Measurements from ENCODE around the gene RPL35.

The RPL35 gene

GRCh38 chr9:124859803-124860581 is 1.8 kb downstream of the RPL35 start:
- Histone ChIP-seq H2AK5ac (ENCODE audit: low read length, severe bottlenecking) (no peak overlapping the region), H3K4me1 (ENCODE audit: control insufficient read depth, insufficient read depth, low read depth, low read length) (peaks cover 24% of the 10 kb centered on the region), H3K4me2 (ENCODE audit: low read length, poor library complexity, severe bottlenecking) (peak overlapping the region; percentile 63), H4K91ac (ENCODE audit: low read length) (no peak overlapping the region), H3K36me3 (ENCODE audit: control insufficient read depth in 1 of 2, insufficient read depth in 2 of 2, low read depth in 1 of 2, low read length in 2 of 2) (peaks cover 48 to 58% of the 10 kb centered on the region in 2 experiments), H2AFZ (ENCODE audit: low read depth, low read length) (no peak overlapping the region), H3K79me1 (replicated peaks; ENCODE audit: low read length, poor library complexity, severe bottlenecking) (peaks cover 7% of the 10 kb centered on the region), H2BK120ac (ENCODE audit: low read depth, low read length) (no peak overlapping the region), H2BK15ac (ENCODE audit: low read depth, poor library complexity, severe bottlenecking) (no peak overlapping the region), H3K18ac (ENCODE audit: low read depth in 1 of 2, low read length in 2 of 2) (no peak overlapping the region), H3K27ac (ENCODE audit: low read length, poor library complexity, severe bottlenecking) (no peak overlapping the region), H3K4ac (ENCODE audit: low read depth in 1 of 2, low read length in 2 of 2) (no peak overlapping the region), H3K23ac (ENCODE audit: low read length in 2 of 2) (no peak overlapping the region), H3K9me3 (ENCODE audit: control insufficient read depth, low read length) (no peaks in the 10 kb centered on the region), H2BK5ac (ENCODE audit: low read depth, low read length, poor library complexity, severe bottlenecking) (no peak overlapping the region), H4K8ac (ENCODE audit: low read length) (no peak overlapping the region), H2BK12ac (ENCODE audit: low read length in 2 of 2) (no peak overlapping the region), H3K9ac (ENCODE audit: low read length) (peak overlapping the region; percentile 94), H3K4me3 (ENCODE audit: insufficient read depth in 1 of 2, low read depth in 1 of 2, low read length in 2 of 2) (peak overlapping the region in 1 of 2 experiments; percentile 99), H3K27me3 (ENCODE audit: control insufficient read depth in 1 of 2, insufficient read depth in 1 of 2, low read length in 2 of 2) (no peaks in the 10 kb centered on the region), H3K14ac (ENCODE audit: low read length in 2 of 2) (no peak overlapping the region)
- no peak for DNase-seq
- WGBS, result 79% methylated on average over 5 of the region's 10 CpGs

DNA sequence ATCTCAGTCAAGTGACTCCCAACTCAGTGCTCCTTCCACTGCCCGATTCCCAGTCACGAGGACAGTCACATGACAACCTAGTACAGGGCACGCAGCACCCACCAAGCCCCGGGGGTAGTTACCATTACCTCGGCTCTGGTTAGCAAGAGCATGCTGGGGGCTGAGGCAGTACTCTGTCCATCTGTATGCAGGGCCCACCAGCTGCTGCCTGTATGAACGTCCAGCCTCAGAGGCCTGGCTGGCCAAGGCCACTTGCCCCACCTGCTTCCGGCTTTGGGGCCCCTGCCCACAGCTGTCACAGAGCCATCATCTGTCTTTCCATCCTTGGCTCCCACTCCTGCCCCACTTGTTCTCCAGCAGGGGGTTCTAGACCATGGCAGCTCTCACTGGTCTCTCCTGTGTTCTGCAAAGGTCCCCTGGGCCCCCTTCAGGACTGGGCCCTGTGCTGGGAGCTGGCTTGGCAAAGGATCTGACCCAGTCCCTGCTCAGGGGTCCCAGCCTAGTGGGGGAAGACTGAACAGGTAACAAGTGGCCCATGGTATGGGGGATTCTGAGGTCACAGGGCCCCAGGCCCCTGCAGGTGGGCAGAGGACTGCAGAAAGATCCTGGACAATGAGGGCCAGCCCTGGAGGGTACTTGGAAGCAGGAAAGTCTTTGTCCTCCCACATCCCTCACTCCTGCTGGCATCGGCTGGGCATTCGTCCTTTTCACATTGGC is 3.3 kb downstream of the RPL35 start:
- peak overlapping the region in 1 of 2 experiments; percentile 49 for H3K23ac ChIP-seq (ENCODE audit: low read length in 2 of 2)
- no peak overlapping the region for H4K91ac ChIP-seq (ENCODE audit: low read length)
- H3K9ac ChIP-seq (ENCODE audit: low read length), result peak overlapping the region; percentile 94
- no peak overlapping the region for H2BK12ac ChIP-seq (ENCODE audit: low read length in 2 of 2)
- peaks cover 48 to 58% of the 10 kb centered on the region in 2 experiments for H3K36me3 ChIP-seq (ENCODE audit: control insufficient read depth in 1 of 2, insufficient read depth in 2 of 2, low read depth in 1 of 2, low read length in 2 of 2)
- H3K27me3 ChIP-seq (ENCODE audit: control insufficient read depth in 1 of 2, insufficient read depth in 1 of 2, low read length in 2 of 2), result no peaks in the 10 kb centered on the region
- H3K79me1 ChIP-seq (replicated peaks; ENCODE audit: low read length, poor library complexity, severe bottlenecking), result peaks cover 7% of the 10 kb centered on the region
- H3K4me1 ChIP-seq (ENCODE audit: control insufficient read depth, insufficient read depth, low read depth, low read length), result peaks cover 24% of the 10 kb centered on the region
- H4K8ac ChIP-seq (ENCODE audit: low read length), result no peak overlapping the region
- H2BK15ac ChIP-seq (ENCODE audit: low read depth, poor library complexity, severe bottlenecking), result no peak overlapping the region
- H2AFZ ChIP-seq (ENCODE audit: low read depth, low read length), result no peak overlapping the region
- WGBS, result 92% methylated on average over 9 of the region's 9 CpGs
- H3K9me3 ChIP-seq (ENCODE audit: control insufficient read depth, low read length), result no peaks in the 10 kb centered on the region
- no peak overlapping the region for H3K4me2 ChIP-seq (ENCODE audit: low read length, poor library complexity, severe bottlenecking)
- no peak for DNase-seq
- H2AK5ac ChIP-seq (ENCODE audit: low read length, severe bottlenecking), result no peak overlapping the region
- no peak overlapping the region for H2BK120ac ChIP-seq (ENCODE audit: low read depth, low read length)
- H3K4me3 ChIP-seq (ENCODE audit: insufficient read depth in 1 of 2, low read depth in 1 of 2, low read length in 2 of 2), result no peak overlapping the region
- no peak overlapping the region for H2BK5ac ChIP-seq (ENCODE audit: low read depth, low read length, poor library complexity, severe bottlenecking)
- H3K14ac ChIP-seq (ENCODE audit: low read length in 2 of 2), result no peak overlapping the region
- H3K4ac ChIP-seq (ENCODE audit: low read depth in 1 of 2, low read length in 2 of 2), result no peak overlapping the region
- H3K27ac ChIP-seq (ENCODE audit: low read length, poor library complexity, severe bottlenecking), result no peak overlapping the region
- H3K18ac ChIP-seq (ENCODE audit: low read depth in 1 of 2, low read length in 2 of 2), result no peak overlapping the region

GRCh38 chr9:124857533-124858162 is 4.1 kb downstream of the RPL35 start:
- Histone ChIP-seq H3K14ac (ENCODE audit: low read length in 2 of 2) (no peak overlapping the region), H3K4me1 (ENCODE audit: control insufficient read depth, insufficient read depth, low read depth, low read length) (peaks cover 29% of the 10 kb centered on the region), H3K9me3 (ENCODE audit: control insufficient read depth, low read length) (no peaks in the 10 kb centered on the region), H3K9ac (ENCODE audit: low read length) (no peak overlapping the region), H3K27me3 (ENCODE audit: control insufficient read depth in 1 of 2, insufficient read depth in 1 of 2, low read length in 2 of 2) (no peaks in the 10 kb centered on the region), H3K36me3 (ENCODE audit: control insufficient read depth in 1 of 2, insufficient read depth in 2 of 2, low read depth in 1 of 2, low read length in 2 of 2) (peaks cover 48 to 58% of the 10 kb centered on the region in 2 experiments), H3K79me1 (replicated peaks; ENCODE audit: low read length, poor library complexity, severe bottlenecking) (peaks cover 7% of the 10 kb centered on the region), H2BK120ac (ENCODE audit: low read depth, low read length) (no peak overlapping the region), H3K27ac (ENCODE audit: low read length, poor library complexity, severe bottlenecking) (no peak overlapping the region), H3K4me2 (ENCODE audit: low read length, poor library complexity, severe bottlenecking) (no peak overlapping the region), H3K4me3 (ENCODE audit: insufficient read depth in 1 of 2, low read depth in 1 of 2, low read length in 2 of 2) (no peak overlapping the region), H2AFZ (ENCODE audit: low read depth, low read length) (no peak overlapping the region), H3K4ac (ENCODE audit: low read depth in 1 of 2, low read length in 2 of 2) (no peak overlapping the region), H3K23ac (ENCODE audit: low read length in 2 of 2) (no peak overlapping the region), H4K91ac (ENCODE audit: low read length) (no peak overlapping the region), H2BK5ac (ENCODE audit: low read depth, low read length, poor library complexity, severe bottlenecking) (no peak overlapping the region), H3K18ac (ENCODE audit: low read depth in 1 of 2, low read length in 2 of 2) (no peak overlapping the region), H2BK12ac (ENCODE audit: low read length in 2 of 2) (no peak overlapping the region), H2AK5ac (ENCODE audit: low read length, severe bottlenecking) (no peak overlapping the region), H4K8ac (ENCODE audit: low read length) (no peak overlapping the region), H2BK15ac (ENCODE audit: low read depth, poor library complexity, severe bottlenecking) (no peak overlapping the region)
- WGBS, result 97% methylated on average over 24 of the region's 24 CpGs
- DNase-seq, result no peak

All from mesenchymal stem cell (in vitro differentiated cells and primary cell).